Loucy (cell line): ENCODE measurements around the gene BTN2A1.

Experiments
- H2AFZ ChIP-seq: fragments of 200-600 bp; sonication (generic); 2 replicates; pipeline ENCODE4 v1.6.0; 2016; ENCODE audit warnings: antibody characterized with exemption, mild to moderate bottlenecking, low read length, moderate library complexity
- H3F3A ChIP-seq: fragments of 200-600 bp; 2 replicates; pipeline ENCODE4 v1.6.0; 2016; ENCODE audit warnings: antibody characterized with exemption, low read depth, mild to moderate bottlenecking
- H3K27me3 ChIP-seq: fragments of 200-600 bp; sonication (generic); 2 replicates; pipeline ENCODE4 v1.6.1; 2014; ENCODE audit warnings: low read length, mild to moderate bottlenecking; ENCODE audit not compliant: insufficient read depth, poor library complexity, severe bottlenecking
- H3K36me3 ChIP-seq: fragments of 200-600 bp; sonication (generic); 2 replicates; pipeline ENCODE4 v1.6.1; 2016; ENCODE audit warnings: low read length; ENCODE audit not compliant: insufficient read depth
- H3K4me1 ChIP-seq: fragments of 200-600 bp; sonication (generic); 2 replicates; pipeline ENCODE4 v1.5.1; 2014; ENCODE audit warnings: low read length, mild to moderate bottlenecking; ENCODE audit not compliant: insufficient read depth, poor library complexity, severe bottlenecking
- H3K4me2 ChIP-seq: fragments of 200-600 bp; sonication (generic); 2 replicates; pipeline ENCODE4 v1.6.0; 2014; ENCODE audit warnings: antibody characterized with exemption, low read length, low read depth, mild to moderate bottlenecking; ENCODE audit not compliant: poor library complexity, severe bottlenecking
- H3K4me3 ChIP-seq: fragments of 200-600 bp; sonication (generic); 2 replicates; pipeline ENCODE4 v1.5.1; 2014; ENCODE audit warnings: low read length, mild to moderate bottlenecking, mixed read lengths; ENCODE audit not compliant: poor library complexity, severe bottlenecking
- H3K79me2 ChIP-seq: fragments of 200-600 bp; sonication (generic); 2 replicates; pipeline ENCODE4 v1.6.1; 2014; ENCODE audit warnings: low read length; ENCODE audit not compliant: insufficient read depth
- H3K9ac ChIP-seq: fragments of 200-600 bp; sonication (generic); 2 replicates; pipeline ENCODE4 v1.6.0; 2014; ENCODE audit warnings: mild to moderate bottlenecking, low read depth, low read length, moderate library complexity; ENCODE audit not compliant: poor library complexity, severe bottlenecking
- H3K9me2 ChIP-seq: fragments of 200-600 bp; sonication (generic); replicated peaks from 2 replicates; pipeline ENCODE4 v1.6.1; 2016; ENCODE audit warnings: low read depth, low read length, mixed read lengths
- H3K9me3 ChIP-seq: fragments of 200-600 bp; sonication (generic); 2 replicates; pipeline ENCODE4 v1.6.1; 2014; ENCODE audit warnings: mild to moderate bottlenecking, antibody characterized with exemption, low read length, low read depth; ENCODE audit not compliant: insufficient read depth
- H4K20me1 ChIP-seq: fragments of 200-600 bp; sonication (generic); 2 replicates; pipeline ENCODE4 v1.6.0; 2014; ENCODE audit warnings: antibody characterized with exemption, low read length, mild to moderate bottlenecking; ENCODE audit not compliant: insufficient read depth, poor library complexity, severe bottlenecking
- CTCF ChIP-seq: fragments of 200-600 bp; sonication (generic); conservative IDR thresholded peaks from 2 replicates; pipeline ENCODE4 v1.5.1; 2014; ENCODE audit warnings: mild to moderate bottlenecking, antibody characterized with exemption, low read length
- EZH2phosphoT487 ChIP-seq: fragments of 200-600 bp; IDR thresholded peaks from 2 replicates; pipeline ENCODE4 v1.6.1; 2018; ENCODE audit warnings: antibody characterized with exemption, mild to moderate bottlenecking, moderate library complexity, borderline replicate concordance

BTN2A1 gene

GRCh38 chr6:26516481-26517427 is 59.0 kb downstream of the BTN2A1 start:
- TF ChIP-seq EZH2phosphoT487, result no peak
- TF ChIP-seq CTCF, result no peak
- Histone ChIP-seq H3K9me2 (no peaks in the 10 kb centered on the region), H3K27me3 (no peaks in the 10 kb centered on the region), H3K4me3 (no peak overlapping the region), H3K79me2 (no peaks in the 10 kb centered on the region), H4K20me1 (no peaks in the 10 kb centered on the region), H3K36me3 (no peaks in the 10 kb centered on the region), H3K9me3 (no peaks in the 10 kb centered on the region), H3K4me1 (peaks cover 7% of the 10 kb centered on the region), H3F3A (peaks cover 2% of the 10 kb centered on the region; the same call in 1 of the 2 replicates), H3K9ac (no peak overlapping the region), H2AFZ (no peak overlapping the region), H3K4me2 (no peak overlapping the region)
